ENCODE measurements around the gene KLK4. TPM values are rescaled to one million over a fixed set of nuclear protein-coding genes. Genes with fewer than 3 reads are reported as not detected.

The KLK4 gene
- total and polyA plus RNA-seq, 10 of the 15 experiments (the other 5 are each of a cell fraction or from before 2014, with no cell fraction given): 0.06 to 0.31 TPM; not detected in 8

- TF ChIP-seq HDGF (IDR thresholded peaks at IDR 0.05) (peak; percentile 96), YBX1 (IDR thresholded peaks at IDR 0.05) (peak; percentile 56; the same call in 1 of the 2 replicates), REST (IDR thresholded peaks at IDR 0.05; ENCODE audit: low read depth, low read length) (no peak), ZBTB40 (IDR thresholded peaks at IDR 0.05; ENCODE audit: borderline replicate concordance) (peak; percentile 24; the same call in 1 of the 2 replicates), RELB (IDR thresholded peaks at IDR 0.05; ENCODE audit: low read depth) (peak; percentile 68)
These were observed 35.3 kb downstream of the KLK4 start (continued) for GRCh38 chr19:50875795-50876422.

All from GM12878 (cell line).